Trophoblast cell (in vitro differentiated cells and primary cell): ENCODE results near the gene XXYLT1.
"Not testable (repeated sequence)": the region's sequence is repeated elsewhere in the genome, so short reads cannot be mapped to it uniquely, and the experiment has no call there.

Source experiments
- DNase-seq, 2 donors: peaks; one replicate each; pipeline ENCODE4 v3.0.0-alpha.2; 2016
- H2AFZ ChIP-seq: 2 replicates; pipeline ENCODE4 v1.6.1; 2013; ENCODE audit warnings: low read length, moderate library complexity, mild to moderate bottlenecking; ENCODE audit not compliant: insufficient read depth, poor library complexity
- H2AK5ac ChIP-seq: 2 replicates; pipeline ENCODE4 v1.6.1; 2013; ENCODE audit warnings: mild to moderate bottlenecking, low read length
- H2BK120ac ChIP-seq: 2 replicates; pipeline ENCODE4 v1.6.1; 2013; ENCODE audit warnings: low read length, mild to moderate bottlenecking, moderate library complexity; ENCODE audit not compliant: insufficient read depth, poor library complexity
- H2BK12ac ChIP-seq: 2 replicates; pipeline ENCODE4 v1.6.1; 2013; ENCODE audit warnings: mild to moderate bottlenecking, low read length, moderate library complexity
- H2BK5ac ChIP-seq: 2 replicates; pipeline ENCODE4 v1.6.1; 2013; ENCODE audit warnings: low read length, low read depth, moderate library complexity, mild to moderate bottlenecking; ENCODE audit not compliant: poor library complexity
- H3K14ac ChIP-seq: 2 replicates; pipeline ENCODE4 v1.6.1; 2013; ENCODE audit warnings: mild to moderate bottlenecking, low read length
- H3K18ac ChIP-seq: 2 replicates; pipeline ENCODE4 v1.6.1; 2013; ENCODE audit warnings: mild to moderate bottlenecking, low read length
- H3K23ac ChIP-seq: 2 replicates; pipeline ENCODE4 v1.6.1; 2013; ENCODE audit warnings: low read length
- H3K27ac ChIP-seq: 2 replicates; pipeline ENCODE4 v1.5.1; 2013; ENCODE audit warnings: low read depth, mild to moderate bottlenecking, inconsistent platforms, low read length, moderate library complexity
- H3K27me3 ChIP-seq: 2 replicates; pipeline ENCODE4 v1.6.1; 2013; ENCODE audit warnings: inconsistent platforms, mild to moderate bottlenecking, low read length, moderate library complexity; ENCODE audit not compliant: insufficient read depth
- H3K36me3 ChIP-seq, 2 experiments: 1 replicate in 1 of 2; 2 replicates in 1 of 2; pipeline ENCODE4 v1.6.1; 2013; ENCODE audit warnings: low read length in 2 of 2, mild to moderate bottlenecking in 2 of 2, moderate library complexity in 1 of 2; ENCODE audit not compliant: insufficient read depth in 2 of 2, control insufficient read depth in 1 of 2
- H3K4ac ChIP-seq: 2 replicates; pipeline ENCODE4 v1.6.1; 2013; ENCODE audit warnings: low read depth, mild to moderate bottlenecking, low read length, moderate library complexity
- H3K4me1 ChIP-seq, 2 experiments: 1 replicate in 1 of 2; 2 replicates in 1 of 2; pipeline ENCODE4 v1.6.1; 2013; ENCODE audit warnings: low read length in 2 of 2, mild to moderate bottlenecking in 2 of 2, moderate library complexity in 1 of 2; ENCODE audit not compliant: insufficient read depth in 2 of 2, control insufficient read depth in 1 of 2
- H3K4me2 ChIP-seq: 2 replicates; pipeline ENCODE4 v1.6.1; 2013; ENCODE audit warnings: inconsistent platforms, mild to moderate bottlenecking, low read length, moderate library complexity
- H3K4me3 ChIP-seq: 2 replicates; pipeline ENCODE4 v1.5.1; 2013; ENCODE audit warnings: mild to moderate bottlenecking, low read depth, low read length, inconsistent platforms
- H3K79me1 ChIP-seq: one replicate; pipeline ENCODE4 v1.6.1; 2013; ENCODE audit warnings: low read length
- H3K79me2 ChIP-seq: 2 replicates; pipeline ENCODE4 v1.6.1; 2013; ENCODE audit warnings: low read length, mild to moderate bottlenecking; ENCODE audit not compliant: control insufficient read depth, insufficient read depth, poor library complexity
- H3K9ac ChIP-seq: 2 replicates; pipeline ENCODE4 v1.6.1; 2013; ENCODE audit warnings: mild to moderate bottlenecking, low read length
- H3K9me3 ChIP-seq: 2 replicates; pipeline ENCODE4 v1.6.1; 2013; ENCODE audit warnings: low read depth, mild to moderate bottlenecking, control low read depth, inconsistent platforms, low read length; ENCODE audit not compliant: insufficient read depth
- H4K12ac ChIP-seq: 2 replicates; pipeline ENCODE4 v1.6.1; 2013; ENCODE audit warnings: low read depth, mild to moderate bottlenecking, low read length, moderate library complexity
- H4K8ac ChIP-seq: 2 replicates; pipeline ENCODE4 v1.6.1; 2013; ENCODE audit warnings: low read depth, mild to moderate bottlenecking, low read length, moderate library complexity
- H4K91ac ChIP-seq: one replicate; pipeline ENCODE4 v1.6.1; 2013; ENCODE audit warnings: low read depth, mild to moderate bottlenecking, low read length, moderate library complexity
- WGBS: extraction: QIAGEN DNeasy Blood & Tissue Kit; methylation state at CpG from one replicate; pipeline ENCODE4 v1.1.7; 2013; ENCODE audit warnings: missing lambda C conversion rate; ENCODE audit not compliant: insufficient read length, insufficient coverage; ENCODE audit errors: extremely low coverage; 5-methylcytosine and 5-hydroxymethylcytosine counted together

The XXYLT1 gene

DNA sequence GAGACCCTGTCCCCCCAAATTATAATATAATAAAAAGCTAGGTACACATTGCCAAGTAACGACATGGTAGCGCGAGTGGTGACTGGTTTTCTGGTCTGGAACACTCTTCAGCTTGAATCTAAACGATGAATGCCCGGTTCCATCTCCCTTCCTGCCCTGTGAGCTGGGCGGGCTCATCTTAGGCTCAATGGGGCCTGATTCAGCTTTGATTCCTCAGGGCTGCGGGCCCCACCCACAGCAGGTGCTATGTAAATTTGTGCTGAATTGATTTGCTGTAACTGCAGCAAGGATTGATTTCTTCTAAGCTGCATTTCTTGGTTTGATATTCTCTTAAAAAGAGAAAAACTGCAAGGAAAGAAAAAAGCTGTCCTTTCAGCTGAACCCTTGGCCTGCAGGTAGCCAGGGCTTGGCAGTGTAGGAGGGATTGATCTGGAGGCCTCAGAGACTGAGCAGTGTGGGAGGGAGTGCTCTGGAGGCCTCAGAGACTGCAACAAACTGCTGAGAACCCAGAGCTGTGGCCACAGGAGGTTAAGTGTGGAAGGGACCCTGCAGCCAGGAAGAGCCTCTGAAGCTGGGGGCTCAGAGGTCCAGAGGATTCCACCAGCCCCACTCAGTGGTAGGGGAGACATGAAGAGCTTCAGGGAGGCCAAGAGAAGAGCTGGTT lies 231.6 kb downstream of the XXYLT1 start:
- H3K23ac ChIP-seq, result no peak overlapping the region
- no peak overlapping the region for H4K12ac ChIP-seq
- no peak overlapping the region for H2BK5ac ChIP-seq
- H3K27ac ChIP-seq, result no peak overlapping the region
- H2AFZ ChIP-seq, result no peak overlapping the region
- H4K8ac ChIP-seq, result no peak overlapping the region
- H3K9ac ChIP-seq, result no peak overlapping the region
- H3K14ac ChIP-seq, result no peak overlapping the region
- no peak overlapping the region for H2AK5ac ChIP-seq
- no peak overlapping the region for H3K4me3 ChIP-seq
- H2BK12ac ChIP-seq, result no peak overlapping the region
- no peaks in the 10 kb centered on the region for H3K79me1 ChIP-seq
- no peaks in the 10 kb centered on the region for H3K36me3 ChIP-seq
- H4K91ac ChIP-seq, result no peak overlapping the region
- H3K27me3 ChIP-seq, result no peaks in the 10 kb centered on the region
- no peak overlapping the region for H2BK120ac ChIP-seq
- H3K4me1 ChIP-seq, result peaks cover 2 to 9% of the 10 kb centered on the region in 2 experiments
- H3K9me3 ChIP-seq, result no peaks in the 10 kb centered on the region
- no peak overlapping the region for H3K18ac ChIP-seq
- H3K4me2 ChIP-seq, result no peak overlapping the region
- H3K79me2 ChIP-seq, result no peaks in the 10 kb centered on the region
- no peak for DNase-seq
- WGBS, result no CpG with 5 or more reads among the region's 7 CpGs
- H3K4ac ChIP-seq, result no peak overlapping the region

DNA sequence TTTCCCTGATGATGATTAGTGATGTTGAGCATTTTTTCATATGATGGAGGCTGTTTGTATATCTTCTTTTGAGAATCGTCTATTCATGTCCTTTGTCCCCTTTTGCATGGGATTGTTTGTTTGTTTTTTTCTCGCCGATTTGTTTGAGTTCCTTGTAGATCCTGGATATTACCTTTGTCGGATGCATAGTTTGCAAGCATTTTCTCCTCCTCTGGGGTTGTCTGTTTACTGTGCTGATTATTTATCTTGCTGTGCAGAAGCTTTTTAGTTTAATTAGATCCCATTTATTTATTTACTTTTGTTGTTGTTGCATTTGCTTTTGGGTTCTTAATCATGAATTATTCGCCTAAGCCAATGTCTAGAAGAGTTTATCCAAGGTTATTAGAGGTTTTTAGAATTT lies 232.8 kb downstream of the XXYLT1 start:
- no peak overlapping the region for H3K18ac ChIP-seq
- no peaks in the 10 kb centered on the region for H3K27me3 ChIP-seq
- no peaks in the 10 kb centered on the region for H3K79me2 ChIP-seq
- no peak overlapping the region for H3K27ac ChIP-seq
- H3K4me3 ChIP-seq, result no peak overlapping the region
- H3K4ac ChIP-seq, result no peak overlapping the region
- H4K12ac ChIP-seq, result no peak overlapping the region
- no peak overlapping the region for H4K91ac ChIP-seq
- no peak overlapping the region for H3K9ac ChIP-seq
- H3K79me1 ChIP-seq, result no peaks in the 10 kb centered on the region
- WGBS, result no CpG with 5 or more reads among the region's 5 CpGs
- no peaks in the 10 kb centered on the region for H3K36me3 ChIP-seq
- no peak for DNase-seq
- no peak overlapping the region for H2BK120ac ChIP-seq
- H2BK5ac ChIP-seq, result no peak overlapping the region
- peaks cover 6 to 14% of the 10 kb centered on the region in 2 experiments for H3K4me1 ChIP-seq
- H2BK12ac ChIP-seq, result no peak overlapping the region
- no peak overlapping the region for H4K8ac ChIP-seq
- no peak overlapping the region for H2AFZ ChIP-seq
- no peak overlapping the region for H3K14ac ChIP-seq
- H2AK5ac ChIP-seq, result no peak overlapping the region
- H3K23ac ChIP-seq, result no peak overlapping the region
- no peak overlapping the region for H3K4me2 ChIP-seq
- no peaks in the 10 kb centered on the region for H3K9me3 ChIP-seq

DNA sequence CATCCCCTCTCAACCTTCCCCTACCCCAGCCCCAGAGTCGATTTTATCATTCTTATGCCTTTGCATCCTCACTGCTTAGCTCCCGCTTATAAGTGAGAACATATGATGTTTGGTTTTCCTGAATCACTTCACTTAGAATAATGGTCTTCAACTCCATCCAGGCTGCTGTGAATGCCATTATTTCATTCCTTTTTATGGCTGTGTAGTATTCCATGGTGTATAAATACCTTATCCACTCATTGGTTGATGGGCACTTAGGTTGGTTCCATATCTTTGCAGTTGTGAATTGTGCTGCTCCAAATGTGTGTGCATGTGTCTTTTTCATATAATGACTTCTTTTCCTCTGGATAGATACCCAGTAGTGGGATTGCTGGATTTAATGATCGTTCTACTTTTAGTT lies 233.4 kb downstream of the XXYLT1 start:
- not testable (repeated sequence) for H3K79me2 ChIP-seq, DNase-seq, H3K27me3 ChIP-seq, H3K14ac ChIP-seq, H3K9ac ChIP-seq, H2AK5ac ChIP-seq, H3K79me1 ChIP-seq, H3K4me3 ChIP-seq, H3K4ac ChIP-seq, H3K36me3 ChIP-seq, H4K91ac ChIP-seq, H3K4me2 ChIP-seq, H3K9me3 ChIP-seq, H2BK5ac ChIP-seq, H3K23ac ChIP-seq, H4K12ac ChIP-seq, H4K8ac ChIP-seq, H3K27ac ChIP-seq, H2BK120ac ChIP-seq, H2AFZ ChIP-seq, H3K18ac ChIP-seq, H2BK12ac ChIP-seq
- H3K4me1 ChIP-seq, result peaks cover 10 to 19% of the 10 kb centered on the region in 2 experiments
- no CpG with 5 or more reads among the region's 3 CpGs for WGBS

DNA sequence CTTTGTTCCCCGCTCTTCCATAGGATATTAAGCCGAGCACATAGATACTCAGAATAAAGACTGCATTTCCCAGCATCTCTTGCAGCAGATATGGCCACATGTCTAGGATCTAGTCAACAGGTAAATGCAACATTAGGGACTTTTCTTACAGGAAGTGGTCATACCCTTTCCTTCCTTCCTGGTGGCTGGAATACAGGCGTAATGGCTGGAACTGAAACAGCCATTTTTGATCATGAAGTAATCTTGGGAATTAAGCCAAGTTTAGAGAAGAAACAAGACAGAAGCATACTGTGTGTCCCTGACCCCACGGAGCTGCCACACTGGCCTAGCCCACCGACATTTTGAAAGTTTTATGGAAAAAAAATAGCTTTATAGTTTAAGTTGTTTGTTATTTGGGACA lies 234.0 kb downstream of the XXYLT1 start:
- Histone ChIP-seq H2BK12ac (no peak overlapping the region), H4K91ac (no peak overlapping the region), H3K9ac (no peak overlapping the region), H3K4me3 (no peak overlapping the region), H3K79me1 (peaks cover 3% of the 10 kb centered on the region), H2BK5ac (no peak overlapping the region), H3K14ac (no peak overlapping the region), H3K36me3 (no peaks in the 10 kb centered on the region), H3K23ac (no peak overlapping the region), H4K12ac (no peak overlapping the region), H3K79me2 (no peaks in the 10 kb centered on the region), H3K4me2 (no peak overlapping the region), H3K4ac (no peak overlapping the region), H3K4me1 (peaks cover 16 to 22% of the 10 kb centered on the region in 2 experiments), H3K18ac (no peak overlapping the region), H2AK5ac (no peak overlapping the region), H2AFZ (no peak overlapping the region), H3K27me3 (no peaks in the 10 kb centered on the region), H3K27ac (no peak overlapping the region), H2BK120ac (no peak overlapping the region), H4K8ac (no peak overlapping the region), H3K9me3 (no peaks in the 10 kb centered on the region)
- no peak for DNase-seq
- WGBS, result no CpG with 5 or more reads among the region's 5 CpGs
